ENCODE measurements around the gene ABCB1.

Gene ABCB1

GRCh38 chr7:87561702-87562101 lies 39.0 kb downstream of the ABCB1 start:
- no peak overlapping the region for H3K4me3 ChIP-seq (ENCODE audit: low read length in 2 of 2)

GRCh38 chr7:87561102-87561501 lies 39.6 kb downstream of the ABCB1 start:
- Histone ChIP-seq H3K36me3 (ENCODE audit: control insufficient read depth in 2 of 2, insufficient read depth in 2 of 2, low read length in 2 of 2) (no peaks in the 10 kb centered on the region), H3K4me3 (ENCODE audit: low read length in 2 of 2) (no peak overlapping the region), H3K27me3 (ENCODE audit: control insufficient read depth in 2 of 2, insufficient read depth in 2 of 2, low read length in 2 of 2) (no peaks in the 10 kb centered on the region), H3K27ac (ENCODE audit: low read depth in 2 of 2, low read length in 2 of 2) (no peak overlapping the region), H3K9me3 (ENCODE audit: control insufficient read depth in 2 of 2, low read length in 2 of 2) (no peaks in the 10 kb centered on the region), H3K9ac (ENCODE audit: low read depth in 1 of 2, low read length in 2 of 2) (no peak overlapping the region), H3K4me1 (ENCODE audit: control insufficient read depth in 2 of 2, insufficient read depth in 2 of 2, low read length in 2 of 2) (no peaks in the 10 kb centered on the region)

More at GRCh38 chr7:87561702-87562101, 39.0 kb downstream of the ABCB1 start:
- no peak overlapping the region for H3K27ac ChIP-seq (ENCODE audit: low read depth in 2 of 2, low read length in 2 of 2)
- no peaks in the 10 kb centered on the region for H3K9me3 ChIP-seq (ENCODE audit: control insufficient read depth in 2 of 2, low read length in 2 of 2)
- H3K27me3 ChIP-seq (ENCODE audit: control insufficient read depth in 2 of 2, insufficient read depth in 2 of 2, low read length in 2 of 2) = no peaks in the 10 kb centered on the region
- H3K4me1 ChIP-seq (ENCODE audit: control insufficient read depth in 2 of 2, insufficient read depth in 2 of 2, low read length in 2 of 2) = no peaks in the 10 kb centered on the region
- H3K36me3 ChIP-seq (ENCODE audit: control insufficient read depth in 2 of 2, insufficient read depth in 2 of 2, low read length in 2 of 2) = no peaks in the 10 kb centered on the region
- H3K9ac ChIP-seq (ENCODE audit: low read depth in 1 of 2, low read length in 2 of 2) = no peak overlapping the region

GRCh38 chr7:87552351-87552900 lies 48.3 kb downstream of the ABCB1 start:
- Histone ChIP-seq H3K27ac (ENCODE audit: low read depth in 2 of 2, low read length in 2 of 2) (no peak overlapping the region), H3K4me1 (ENCODE audit: control insufficient read depth in 2 of 2, insufficient read depth in 2 of 2, low read length in 2 of 2) (no peaks in the 10 kb centered on the region), H3K9ac (ENCODE audit: low read depth in 1 of 2, low read length in 2 of 2) (no peak overlapping the region), H3K4me3 (ENCODE audit: low read length in 2 of 2) (no peak overlapping the region), H3K36me3 (ENCODE audit: control insufficient read depth in 2 of 2, insufficient read depth in 2 of 2, low read length in 2 of 2) (peaks cover 0 to 2% of the 10 kb centered on the region in 2 donors), H3K9me3 (ENCODE audit: control insufficient read depth in 2 of 2, low read length in 2 of 2) (no peaks in the 10 kb centered on the region), H3K27me3 (ENCODE audit: control insufficient read depth in 2 of 2, insufficient read depth in 2 of 2, low read length in 2 of 2) (no peaks in the 10 kb centered on the region)

- Histone ChIP-seq H3K27ac (ENCODE audit: low read depth in 2 of 2, low read length in 2 of 2) (no peak overlapping the region), H3K9ac (ENCODE audit: low read depth in 1 of 2, low read length in 2 of 2) (no peak overlapping the region), H3K9me3 (ENCODE audit: control insufficient read depth in 2 of 2, low read length in 2 of 2) (no peaks in the 10 kb centered on the region), H3K4me1 (ENCODE audit: control insufficient read depth in 2 of 2, insufficient read depth in 2 of 2, low read length in 2 of 2) (no peaks in the 10 kb centered on the region), H3K4me3 (ENCODE audit: low read length in 2 of 2) (no peak overlapping the region), H3K36me3 (ENCODE audit: control insufficient read depth in 2 of 2, insufficient read depth in 2 of 2, low read length in 2 of 2) (peaks cover 0 to 2% of the 10 kb centered on the region in 2 donors), H3K27me3 (ENCODE audit: control insufficient read depth in 2 of 2, insufficient read depth in 2 of 2, low read length in 2 of 2) (no peaks in the 10 kb centered on the region)
Observed at GRCh38 chr7:87548123-87548919, 52.4 kb downstream of the ABCB1 start.

- no peak overlapping the region for H3K4me3 ChIP-seq (ENCODE audit: low read length in 2 of 2)
- peaks cover 0 to 2% of the 10 kb centered on the region in 2 donors for H3K36me3 ChIP-seq (ENCODE audit: control insufficient read depth in 2 of 2, insufficient read depth in 2 of 2, low read length in 2 of 2)
- H3K4me1 ChIP-seq (ENCODE audit: control insufficient read depth in 2 of 2, insufficient read depth in 2 of 2, low read length in 2 of 2) = no peaks in the 10 kb centered on the region
Observed at GRCh38 chr7:87545760-87546159, 54.9 kb downstream of the ABCB1 start.

GRCh38 chr7:87543623-87544022 lies 57.1 kb downstream of the ABCB1 start:
- Histone ChIP-seq H3K4me3 (ENCODE audit: low read length in 2 of 2) (no peak overlapping the region), H3K9me3 (ENCODE audit: control insufficient read depth in 2 of 2, low read length in 2 of 2) (no peaks in the 10 kb centered on the region), H3K4me1 (ENCODE audit: control insufficient read depth in 2 of 2, insufficient read depth in 2 of 2, low read length in 2 of 2) (no peaks in the 10 kb centered on the region), H3K27ac (ENCODE audit: low read depth in 2 of 2, low read length in 2 of 2) (no peak overlapping the region), H3K27me3 (ENCODE audit: control insufficient read depth in 2 of 2, insufficient read depth in 2 of 2, low read length in 2 of 2) (no peaks in the 10 kb centered on the region), H3K9ac (ENCODE audit: low read depth in 1 of 2, low read length in 2 of 2) (no peak overlapping the region), H3K36me3 (ENCODE audit: control insufficient read depth in 2 of 2, insufficient read depth in 2 of 2, low read length in 2 of 2) (no peaks in the 10 kb centered on the region)

More at GRCh38 chr7:87545760-87546159, 54.9 kb downstream of the ABCB1 start:
- H3K9ac ChIP-seq (ENCODE audit: low read depth in 1 of 2, low read length in 2 of 2) = no peak overlapping the region
- no peaks in the 10 kb centered on the region for H3K27me3 ChIP-seq (ENCODE audit: control insufficient read depth in 2 of 2, insufficient read depth in 2 of 2, low read length in 2 of 2)
- H3K27ac ChIP-seq (ENCODE audit: low read depth in 2 of 2, low read length in 2 of 2) = no peak overlapping the region
- no peaks in the 10 kb centered on the region for H3K9me3 ChIP-seq (ENCODE audit: control insufficient read depth in 2 of 2, low read length in 2 of 2)

- Histone ChIP-seq H3K27ac (ENCODE audit: low read depth in 2 of 2, low read length in 2 of 2) (no peak overlapping the region), H3K4me1 (ENCODE audit: control insufficient read depth in 2 of 2, insufficient read depth in 2 of 2, low read length in 2 of 2) (no peaks in the 10 kb centered on the region), H3K36me3 (ENCODE audit: control insufficient read depth in 2 of 2, insufficient read depth in 2 of 2, low read length in 2 of 2) (no peaks in the 10 kb centered on the region), H3K27me3 (ENCODE audit: control insufficient read depth in 2 of 2, insufficient read depth in 2 of 2, low read length in 2 of 2) (no peaks in the 10 kb centered on the region), H3K4me3 (ENCODE audit: low read length in 2 of 2) (no peak overlapping the region), H3K9ac (ENCODE audit: low read depth in 1 of 2, low read length in 2 of 2) (no peak overlapping the region), H3K9me3 (ENCODE audit: control insufficient read depth in 2 of 2, low read length in 2 of 2) (no peaks in the 10 kb centered on the region)
Observed at GRCh38 chr7:87541648-87542047, 59.0 kb downstream of the ABCB1 start.

GRCh38 chr7:87538052-87538451 lies 62.6 kb downstream of the ABCB1 start:
- Histone ChIP-seq H3K9me3 (ENCODE audit: control insufficient read depth in 2 of 2, low read length in 2 of 2) (no peaks in the 10 kb centered on the region), H3K36me3 (ENCODE audit: control insufficient read depth in 2 of 2, insufficient read depth in 2 of 2, low read length in 2 of 2) (no peaks in the 10 kb centered on the region), H3K4me1 (ENCODE audit: control insufficient read depth in 2 of 2, insufficient read depth in 2 of 2, low read length in 2 of 2) (no peaks in the 10 kb centered on the region), H3K4me3 (ENCODE audit: low read length in 2 of 2) (no peak overlapping the region), H3K27me3 (ENCODE audit: control insufficient read depth in 2 of 2, insufficient read depth in 2 of 2, low read length in 2 of 2) (no peaks in the 10 kb centered on the region), H3K9ac (ENCODE audit: low read depth in 1 of 2, low read length in 2 of 2) (no peak overlapping the region), H3K27ac (ENCODE audit: low read depth in 2 of 2, low read length in 2 of 2) (no peak overlapping the region)

GRCh38 chr7:87534072-87534471 lies 66.6 kb downstream of the ABCB1 start:
- Histone ChIP-seq H3K9ac (ENCODE audit: low read depth in 1 of 2, low read length in 2 of 2) (no peak overlapping the region), H3K27ac (ENCODE audit: low read depth in 2 of 2, low read length in 2 of 2) (no peak overlapping the region), H3K36me3 (ENCODE audit: control insufficient read depth in 2 of 2, insufficient read depth in 2 of 2, low read length in 2 of 2) (no peaks in the 10 kb centered on the region), H3K4me1 (ENCODE audit: control insufficient read depth in 2 of 2, insufficient read depth in 2 of 2, low read length in 2 of 2) (no peaks in the 10 kb centered on the region), H3K27me3 (ENCODE audit: control insufficient read depth in 2 of 2, insufficient read depth in 2 of 2, low read length in 2 of 2) (no peaks in the 10 kb centered on the region), H3K9me3 (ENCODE audit: control insufficient read depth in 2 of 2, low read length in 2 of 2) (no peaks in the 10 kb centered on the region), H3K4me3 (ENCODE audit: low read length in 2 of 2) (no peak overlapping the region)

GRCh38 chr7:87530126-87530525 lies 70.6 kb downstream of the ABCB1 start:
- H3K27me3 ChIP-seq (ENCODE audit: control insufficient read depth in 2 of 2, insufficient read depth in 2 of 2, low read length in 2 of 2) = no peaks in the 10 kb centered on the region
- H3K4me3 ChIP-seq (ENCODE audit: low read length in 2 of 2) = no peak overlapping the region
- H3K36me3 ChIP-seq (ENCODE audit: control insufficient read depth in 2 of 2, insufficient read depth in 2 of 2, low read length in 2 of 2) = no peaks in the 10 kb centered on the region
- H3K27ac ChIP-seq (ENCODE audit: low read depth in 2 of 2, low read length in 2 of 2) = no peak overlapping the region
- no peaks in the 10 kb centered on the region for H3K4me1 ChIP-seq (ENCODE audit: control insufficient read depth in 2 of 2, insufficient read depth in 2 of 2, low read length in 2 of 2)
- H3K9me3 ChIP-seq (ENCODE audit: control insufficient read depth in 2 of 2, low read length in 2 of 2) = no peaks in the 10 kb centered on the region
- no peak overlapping the region for H3K9ac ChIP-seq (ENCODE audit: low read depth in 1 of 2, low read length in 2 of 2)

Measured in mucosa of rectum (tissue), 2 donors.